ENCODE results near the gene PDGFB.

PDGFB gene

DNA sequence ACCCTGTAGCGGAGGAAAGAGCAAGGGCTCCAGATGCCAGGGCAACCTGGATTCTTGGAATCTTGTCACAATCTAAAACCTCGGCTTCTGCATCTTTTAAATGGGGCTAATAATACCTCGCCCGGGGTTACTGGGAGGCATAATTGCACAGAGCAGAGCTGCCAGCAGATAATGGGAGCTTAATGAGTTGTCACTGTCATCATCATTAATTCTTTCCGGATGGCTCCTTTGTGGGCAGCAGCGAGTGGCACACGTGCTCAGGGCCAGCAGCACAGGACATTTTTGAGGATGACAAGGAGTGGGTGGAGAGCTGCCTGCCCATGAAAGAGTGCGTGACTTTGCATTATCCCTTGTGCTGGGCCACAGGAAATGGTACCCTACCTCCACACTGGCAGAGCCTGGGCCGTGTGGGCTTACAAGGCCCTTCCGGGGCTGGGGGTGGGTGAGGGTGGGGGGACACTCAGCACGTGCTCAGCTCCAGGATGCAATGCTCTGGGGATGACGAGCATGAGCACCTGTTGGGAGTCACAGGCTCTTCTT, 5.7 kb downstream of the PDGFB start:
- no peak for DNase-seq

DNA sequence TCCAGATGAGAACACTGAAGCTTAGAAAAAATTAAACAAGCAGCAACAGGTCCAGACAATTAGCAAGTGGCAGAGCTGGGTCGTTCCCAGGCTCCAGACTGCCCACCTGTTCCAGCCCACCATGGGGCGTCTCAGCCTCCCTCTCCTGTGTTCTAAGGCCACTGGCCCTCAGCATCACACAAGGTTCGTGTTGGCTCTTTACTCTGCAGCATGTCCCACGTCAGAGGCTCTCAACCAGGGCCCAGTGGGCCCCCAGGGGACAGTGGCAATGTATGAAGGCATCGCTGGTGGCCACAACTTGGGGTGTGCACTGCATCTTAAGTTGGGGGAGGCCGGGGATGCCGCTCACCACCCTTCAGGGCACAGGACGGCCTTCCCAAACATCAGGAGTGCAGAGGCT, 6.2 kb downstream of the PDGFB start:
- no peak for DNase-seq

DNA sequence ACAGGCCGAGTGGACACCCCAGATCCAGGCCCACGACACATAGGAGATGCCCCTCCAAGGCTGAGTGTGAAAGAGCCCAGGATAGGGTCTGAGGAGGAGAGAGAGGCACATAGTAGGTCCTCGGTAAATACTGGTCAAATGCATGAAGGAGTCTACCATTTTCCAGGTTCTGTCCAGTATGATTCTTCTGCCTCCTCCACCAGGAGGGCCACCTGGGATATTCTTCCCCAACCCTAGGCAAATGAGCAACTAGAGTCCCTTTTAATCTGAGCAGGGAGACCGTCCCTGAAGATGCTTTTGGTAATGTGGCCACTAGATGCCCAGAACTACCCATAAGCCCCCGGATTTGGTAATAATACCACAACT, 6.7 kb downstream of the PDGFB start:
- DNase-seq = no peak

- DNase-seq = no peak
Measured at GRCh38 chr22:39237318-39238100, 7.3 kb downstream of the PDGFB start.

- DNase-seq = peak; percentile 57
Measured at GRCh38 chr22:39236321-39237317, 8.2 kb downstream of the PDGFB start.

DNA sequence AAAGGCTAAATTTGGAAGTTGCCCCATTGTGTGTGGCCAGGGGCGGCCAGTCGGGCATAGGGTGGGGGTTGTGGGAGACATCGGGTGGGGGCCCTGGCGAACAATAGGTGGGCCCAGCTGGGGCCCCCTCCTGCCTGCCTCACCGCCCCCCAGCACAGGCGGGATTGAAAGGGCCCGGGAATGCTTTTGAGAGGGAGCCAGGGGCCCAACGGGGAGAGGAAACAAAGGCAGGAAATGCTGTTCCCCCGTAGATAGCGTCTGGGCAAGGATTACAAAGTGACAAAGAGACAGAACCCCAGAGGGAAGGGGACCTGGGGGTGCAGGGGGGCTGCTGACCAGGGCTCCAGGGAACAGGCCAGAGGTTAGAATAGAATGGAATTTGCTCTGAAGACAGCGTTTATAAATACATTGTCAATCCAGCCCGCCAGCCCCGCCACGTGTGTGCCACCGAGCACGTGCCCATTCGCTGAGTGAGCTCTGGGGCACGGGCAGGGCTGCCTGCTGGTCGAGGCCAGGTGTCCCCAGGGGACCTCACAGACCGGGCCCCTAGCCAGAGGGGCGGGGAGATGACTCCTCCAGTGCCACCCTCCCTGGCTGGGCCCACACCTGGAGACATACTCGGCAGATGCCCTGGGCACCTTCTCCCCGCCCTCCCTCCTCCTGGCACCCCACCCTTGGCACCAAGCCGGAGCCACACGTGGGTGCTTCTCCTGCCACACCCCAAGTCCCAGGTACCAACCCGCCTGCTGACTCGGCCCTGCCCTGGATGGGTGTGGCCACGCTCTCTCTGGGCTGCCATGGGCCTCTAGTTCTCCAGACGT, 9.7 kb downstream of the PDGFB start:
- DNase-seq = no peak

DNA sequence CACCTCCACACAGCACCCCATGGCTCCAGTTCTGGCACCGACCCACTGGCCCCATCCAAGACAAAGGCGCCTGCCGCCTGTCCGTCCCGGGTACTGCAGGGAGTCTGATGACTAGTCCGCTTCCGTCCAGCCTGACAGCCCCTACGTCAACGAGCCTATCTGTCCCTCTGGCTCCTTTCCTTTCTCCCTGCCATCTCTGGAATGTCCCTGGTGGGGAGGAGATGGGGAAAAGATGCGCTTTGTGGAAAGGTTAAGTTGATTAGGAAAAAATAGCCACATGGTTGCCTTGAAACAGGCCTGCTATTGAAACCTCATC, 10.4 kb downstream of the PDGFB start:
- DNase-seq = no peak

GRCh38 chr22:39233710-39234471, 10.9 kb downstream of the PDGFB start:
- DNase-seq = no peak

DNA sequence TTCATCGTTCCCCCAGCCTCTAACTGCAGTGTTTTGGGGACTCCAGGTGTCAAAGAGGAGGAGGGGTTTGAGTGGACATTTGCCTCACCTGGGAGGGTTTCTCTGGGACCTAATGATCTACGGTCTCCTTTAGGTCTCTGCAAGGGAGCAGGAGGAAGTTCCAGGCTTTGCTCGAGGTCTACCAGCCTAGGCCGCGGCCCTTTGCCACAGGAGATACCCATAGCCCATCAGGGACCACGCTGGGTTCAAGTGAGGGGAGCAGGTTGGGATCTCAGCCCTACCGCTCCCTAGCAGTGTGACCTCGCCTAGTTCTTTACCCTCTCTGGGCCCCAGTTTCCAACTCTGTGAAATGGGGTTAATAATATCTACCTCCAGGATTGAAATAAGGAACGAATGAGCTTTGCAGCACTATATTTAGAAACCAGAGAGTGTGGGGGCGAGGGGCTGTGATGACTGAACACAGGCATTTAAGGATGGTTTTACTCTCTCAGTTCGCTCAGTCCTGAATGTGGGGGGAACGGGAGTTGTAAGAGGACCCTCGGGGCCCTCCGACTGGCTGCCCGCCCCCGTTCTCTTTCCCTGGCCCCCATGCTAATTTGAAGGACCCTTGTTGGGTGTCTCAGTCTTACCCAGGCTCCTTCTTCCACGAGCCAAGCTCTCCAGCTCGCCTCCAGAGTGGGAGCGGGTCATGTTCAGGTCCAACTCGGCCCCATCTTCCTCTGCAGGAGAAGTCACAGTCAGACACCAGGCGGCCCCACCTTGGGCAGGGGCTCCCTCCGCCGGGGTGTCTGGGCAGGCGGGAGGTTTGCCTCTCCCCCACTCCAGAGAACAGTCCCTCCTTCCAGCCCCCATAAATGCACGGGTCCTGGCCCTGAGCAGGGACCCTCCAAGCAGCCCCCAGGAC, 11.7 kb downstream of the PDGFB start:
- no peak for DNase-seq

DNA sequence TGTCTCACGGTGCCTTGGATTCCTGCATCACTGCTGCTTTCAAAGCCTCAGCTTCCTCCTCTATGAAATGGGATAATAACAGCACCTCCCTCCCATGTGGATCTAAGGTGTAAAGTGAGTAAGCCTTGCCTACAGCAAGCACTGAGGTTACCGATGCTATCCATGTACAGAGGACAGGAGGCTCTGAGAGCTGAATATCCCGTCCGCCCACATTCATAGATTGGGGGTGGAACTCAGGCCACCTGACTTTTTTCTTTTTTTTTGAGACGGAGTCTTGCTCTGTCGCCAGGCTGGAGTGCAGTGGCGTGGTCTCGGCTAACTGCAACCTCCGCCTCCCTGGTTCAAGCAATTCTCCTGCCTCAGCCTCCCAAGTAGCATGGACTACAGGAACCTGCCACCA, 12.5 kb downstream of the PDGFB start:
- DNase-seq = no peak

GRCh38 chr22:39231197-39231950, 13.4 kb downstream of the PDGFB start:
- no peak for DNase-seq

GRCh38 chr22:39230261-39231196, 14.3 kb downstream of the PDGFB start:
- DNase-seq = no peak

DNA sequence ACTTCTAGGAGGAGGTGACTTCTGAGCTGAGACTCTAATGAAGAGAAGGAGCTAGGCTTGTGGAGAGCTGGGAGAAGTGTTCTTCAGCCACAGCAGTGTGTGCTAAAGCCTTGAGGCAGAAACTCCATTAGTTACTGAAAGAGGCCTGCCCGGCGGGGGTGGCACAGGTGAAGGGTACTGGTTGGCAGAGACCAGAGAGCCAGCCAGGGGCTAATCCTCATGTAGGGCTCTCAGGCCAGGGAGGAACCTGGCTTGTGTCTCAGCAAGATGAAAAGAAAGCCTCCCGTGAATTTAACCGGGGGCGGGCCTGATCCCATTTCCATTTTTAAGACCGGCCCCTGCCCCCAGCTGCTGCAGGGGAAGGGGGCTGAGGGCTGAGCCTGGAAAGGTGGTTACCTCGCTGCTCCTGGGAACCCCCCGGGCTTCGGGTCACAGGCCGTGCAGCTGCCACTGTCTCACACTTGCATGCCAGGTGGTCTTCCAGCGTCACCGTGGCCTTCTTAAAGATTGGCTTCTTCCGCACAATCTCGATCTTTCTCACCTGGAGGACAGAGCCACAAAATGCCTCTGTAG, 15.0 kb downstream of the PDGFB start:
- no peak for DNase-seq

DNA sequence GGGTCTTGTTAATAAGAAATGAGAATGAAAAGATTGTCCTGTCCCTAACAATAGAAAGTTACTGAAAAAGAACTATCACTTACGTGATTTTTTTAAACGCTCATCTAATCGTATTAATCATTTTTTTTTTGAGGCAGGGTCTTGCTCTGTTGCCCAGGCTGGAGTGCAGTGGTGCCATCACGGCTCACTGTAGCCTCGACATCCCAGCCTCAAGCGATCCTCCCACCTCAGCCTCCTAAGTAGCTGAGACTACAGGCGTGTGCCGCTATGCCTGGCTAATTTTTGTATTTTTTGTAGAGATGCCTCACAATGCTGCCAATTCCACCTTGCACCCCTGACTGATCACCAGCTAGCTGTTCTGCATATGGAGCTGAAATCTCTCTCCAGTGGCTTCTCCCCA, 15.7 kb downstream of the PDGFB start:
- DNase-seq = no peak

- no peak for DNase-seq
Measured at GRCh38 chr22:39227542-39228272, 17.1 kb downstream of the PDGFB start.

DNA sequence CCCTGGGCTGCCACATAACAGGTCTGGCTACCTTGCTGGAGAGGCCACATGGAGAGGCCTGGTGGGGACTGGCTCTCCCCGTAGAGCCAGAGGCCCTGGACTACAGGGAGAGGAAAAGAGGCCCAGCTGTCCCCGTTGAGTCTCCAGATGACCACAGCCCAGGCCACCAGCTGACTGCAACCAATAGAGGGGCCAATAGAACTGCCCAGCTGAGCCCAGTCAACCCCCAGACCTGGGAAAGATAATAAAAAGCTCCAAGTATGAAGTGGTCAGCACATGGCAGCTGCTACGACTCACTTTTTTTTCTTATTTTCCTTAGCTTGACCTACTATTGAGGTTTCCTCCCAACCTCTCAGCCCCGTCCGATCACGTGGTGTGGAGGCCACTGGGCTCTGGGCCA, 18.4 kb downstream of the PDGFB start:
- DNase-seq = no peak

DNA sequence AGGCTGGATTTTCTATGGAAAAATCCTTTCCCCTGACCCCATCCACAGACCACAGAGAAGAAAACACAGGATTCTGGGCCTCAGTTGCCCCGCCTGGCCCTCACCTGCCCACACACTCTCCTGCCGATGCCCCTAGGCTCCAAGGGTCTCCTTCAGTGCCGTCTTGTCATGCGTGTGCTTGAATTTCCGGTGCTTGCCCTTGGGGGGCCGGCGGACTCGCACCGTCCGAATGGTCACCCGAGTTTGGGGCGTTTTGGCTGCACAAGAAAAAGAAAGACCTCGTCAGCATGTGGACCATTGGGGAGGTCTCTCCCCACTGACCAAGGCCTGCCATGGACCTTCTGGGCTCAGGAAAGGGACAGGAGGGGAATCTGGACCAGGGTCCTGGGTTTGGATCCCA, 19.2 kb downstream of the PDGFB start:
- no peak for DNase-seq

DNA sequence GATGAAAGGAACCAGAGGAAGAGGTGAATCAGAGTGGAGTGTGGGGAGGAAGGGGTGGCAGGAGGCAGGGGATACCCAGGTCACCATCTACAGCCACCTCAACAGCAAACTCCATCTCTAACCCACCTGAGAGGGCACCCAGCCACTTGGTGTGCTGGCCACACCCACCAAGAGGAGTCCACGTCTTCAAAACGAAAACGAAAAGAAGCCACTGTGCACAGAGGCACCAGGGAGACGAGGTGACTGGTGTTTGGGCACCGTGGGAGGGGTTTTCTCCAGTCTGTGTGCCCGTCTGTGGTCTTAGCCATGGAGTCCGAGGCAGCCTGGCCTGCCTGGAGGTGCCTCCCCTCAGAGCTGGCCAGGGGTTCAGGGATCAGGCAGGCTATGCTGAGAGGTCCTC, 20.2 kb downstream of the PDGFB start:
- DNase-seq = no peak

All from CD4-positive, alpha-beta T cell treated with Interleukin-15 for 1 hour (primary cell).